ENCODE results near the gene UBE2D2.

GRCh38 chr5:139650031-139650688, 89.0 kb downstream of the UBE2D2 start:
- TF ChIP-seq CTCF (IDR thresholded peaks at IDR 0.05) (peak; percentile 52), EZH2 (IDR thresholded peaks at IDR 0.05; ENCODE audit: borderline replicate concordance, insufficient read depth, low read depth, low read length, poor library complexity, severe bottlenecking) (no peak)

Measured in B cell (primary cell).